GM18861 (cell line): ENCODE data around the gene CIDEA.
"Not testable (repeated sequence)": the region's sequence is repeated elsewhere in the genome, so short reads cannot be mapped to it uniquely, and the experiment has no call there.

Experiments
- ATAC-seq: cut with Tn5 transposase; IDR thresholded peaks from one replicate; pipeline ENCODE4 v1.9.1; 2021; ENCODE audit not compliant: unreplicated experiment

Gene CIDEA

DNA sequence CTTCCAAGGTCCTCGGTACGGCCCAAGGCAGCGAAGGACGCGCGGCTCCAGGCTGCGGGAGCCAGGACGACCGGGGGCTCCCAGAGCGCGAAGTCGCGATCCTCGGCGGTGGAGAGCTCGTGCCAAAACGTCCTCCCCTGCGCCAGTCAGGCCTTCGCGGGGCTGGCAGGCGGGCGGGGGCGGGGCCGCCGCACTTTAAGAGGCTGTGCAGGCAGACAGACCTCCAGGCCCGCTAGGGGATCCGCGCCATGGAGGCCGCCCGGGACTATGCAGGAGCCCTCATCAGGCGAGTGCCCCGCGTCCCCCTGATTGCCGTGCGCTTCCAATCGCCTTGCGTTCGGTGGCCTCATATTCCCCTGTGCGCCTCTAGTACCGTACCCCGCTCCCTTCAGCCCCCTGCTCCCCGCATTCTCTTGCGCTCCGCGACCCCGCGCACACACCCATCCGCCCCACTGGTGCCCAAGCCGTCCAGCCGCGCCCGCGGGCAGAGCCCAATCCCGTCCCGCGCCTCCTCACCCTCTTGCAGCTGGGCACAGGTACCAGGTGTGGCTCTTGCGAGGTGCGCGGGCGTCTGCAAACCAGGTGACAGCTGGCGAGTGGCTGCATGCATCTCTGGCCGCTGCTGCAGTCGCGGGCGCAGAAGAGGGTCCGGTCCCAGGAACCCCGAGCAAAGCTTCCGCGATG lies at the start of gene CIDEA:
Gene CIDEA (plus strand): TSS at position 226 of the 684 bp plus-strand sequence. CDS start 23 bp downstream, at position 249.
- no peak for ATAC-seq

GRCh38 chr18:12208296-12209153 lies 45.6 kb upstream of the CIDEA start:
- not testable (repeated sequence) for ATAC-seq

- not testable (repeated sequence) for ATAC-seq
Measured at GRCh38 chr18:12212308-12212707, 41.9 kb upstream of the CIDEA start.

DNA sequence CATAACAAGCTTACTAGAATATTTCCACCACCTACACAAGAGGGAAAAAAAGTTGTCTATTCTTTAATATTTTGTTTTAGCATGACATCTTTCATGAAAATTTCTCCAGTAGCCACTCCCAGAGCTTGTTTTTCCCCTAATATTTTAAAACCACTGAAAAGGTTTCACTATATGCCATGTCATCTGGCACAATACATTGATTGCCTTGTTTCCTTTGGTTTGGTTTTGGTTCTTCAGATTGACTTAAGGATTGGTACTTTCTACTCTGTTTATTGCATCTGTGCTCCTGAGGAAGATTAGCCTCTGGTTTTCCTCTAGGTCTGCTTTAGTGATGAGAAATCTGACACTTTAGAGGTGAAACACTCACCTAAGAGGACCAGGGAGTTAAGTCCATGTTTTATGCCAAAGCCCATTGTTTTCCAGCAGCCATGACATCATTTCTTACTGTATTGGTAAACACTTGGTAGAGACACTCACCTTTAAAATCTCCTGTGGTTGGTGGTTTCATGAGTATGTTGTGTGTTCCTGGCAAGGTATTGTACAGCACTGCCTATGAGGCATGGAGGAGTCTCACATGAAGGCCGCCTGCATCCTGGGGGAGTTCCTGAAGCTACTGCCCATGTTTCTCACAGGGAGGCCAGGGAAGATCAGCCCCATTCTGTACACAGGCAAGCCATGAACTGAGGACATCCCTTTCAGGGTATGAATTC lies 39.7 kb upstream of the CIDEA start:
- not testable (repeated sequence) for ATAC-seq

GRCh38 chr18:12216471-12216870 lies 37.7 kb upstream of the CIDEA start:
- not testable (repeated sequence) for ATAC-seq

DNA sequence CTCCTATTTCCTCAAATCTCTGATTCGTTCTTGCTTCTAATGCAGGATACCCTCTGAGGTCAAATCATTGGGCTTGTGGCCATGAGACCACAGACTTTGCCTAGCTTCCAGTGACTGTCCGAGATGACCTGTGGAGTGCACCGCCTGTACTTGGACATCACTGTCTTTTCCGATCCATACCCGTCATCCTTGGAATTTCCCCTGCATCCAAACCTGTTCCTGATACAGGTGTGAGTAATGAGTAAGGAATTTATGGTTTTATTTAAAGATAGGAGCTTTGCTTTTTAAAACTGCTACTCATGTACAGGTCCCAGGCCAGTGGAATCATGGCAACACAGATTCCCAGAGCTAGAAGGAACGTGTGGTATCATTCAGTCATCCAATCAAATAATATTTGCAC lies 35.6 kb upstream of the CIDEA start:
- not testable (repeated sequence) for ATAC-seq

GRCh38 chr18:12222041-12222440 lies 32.1 kb upstream of the CIDEA start:
- ATAC-seq, result not testable (repeated sequence)

DNA sequence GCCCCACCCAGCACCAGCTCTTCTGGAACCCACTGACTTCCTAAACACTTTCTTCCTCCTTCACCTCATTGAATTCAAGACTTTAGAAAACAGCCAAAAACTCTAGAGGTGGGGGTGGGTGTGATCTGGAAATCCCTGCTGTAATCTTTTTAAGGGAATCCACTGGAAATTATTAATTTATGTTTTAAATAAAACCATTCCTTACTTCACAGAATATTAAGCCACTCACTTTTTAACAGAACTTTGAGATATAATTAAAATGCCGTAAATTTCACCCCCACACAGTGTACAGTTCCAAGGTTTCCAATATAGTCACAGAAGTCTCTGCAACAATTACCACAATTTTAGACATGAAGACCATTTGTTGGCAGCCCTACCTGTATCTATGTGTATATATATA lies 30.8 kb upstream of the CIDEA start:
- not testable (repeated sequence) for ATAC-seq

GRCh38 chr18:12226807-12227206 lies 27.4 kb upstream of the CIDEA start:
- ATAC-seq, result not testable (repeated sequence)

DNA sequence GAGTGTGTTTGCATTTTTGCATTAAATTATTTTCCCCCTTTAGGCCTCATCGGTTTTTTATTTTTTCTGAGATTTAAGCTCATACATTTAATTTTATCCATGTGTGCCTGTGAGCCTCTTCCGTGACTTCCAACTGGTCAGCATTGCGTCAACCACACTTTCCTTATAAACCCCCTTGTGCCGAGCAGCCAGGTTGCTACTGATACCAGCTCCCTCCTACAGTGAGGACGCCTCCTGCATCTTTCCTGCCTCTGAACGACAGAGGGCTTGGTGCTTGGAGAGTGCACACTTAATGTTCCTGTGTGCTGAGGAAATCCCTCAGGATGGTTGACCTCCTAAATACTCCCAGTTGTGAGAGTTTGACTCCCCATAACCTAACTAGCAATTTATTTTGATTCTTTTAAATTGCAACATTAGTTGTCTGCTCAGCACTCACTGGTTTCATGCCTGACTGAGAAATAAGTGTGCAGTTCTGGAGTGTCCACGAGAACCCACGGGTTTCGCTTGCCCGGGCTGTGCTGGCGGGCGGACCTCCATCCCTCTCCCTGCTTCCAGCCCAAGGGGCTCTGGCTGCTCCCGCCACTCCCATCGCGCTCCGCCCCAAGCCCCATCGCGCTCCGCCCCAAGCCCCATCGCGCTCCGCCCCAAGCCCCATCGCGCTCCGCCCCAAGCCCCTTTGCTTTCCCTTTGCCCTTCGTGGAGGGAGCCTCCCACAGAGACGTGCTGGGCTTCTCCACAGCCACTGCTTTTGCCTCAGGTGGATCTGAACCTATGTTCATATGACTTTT lies 26.6 kb upstream of the CIDEA start:
- ATAC-seq, result not testable (repeated sequence)

DNA sequence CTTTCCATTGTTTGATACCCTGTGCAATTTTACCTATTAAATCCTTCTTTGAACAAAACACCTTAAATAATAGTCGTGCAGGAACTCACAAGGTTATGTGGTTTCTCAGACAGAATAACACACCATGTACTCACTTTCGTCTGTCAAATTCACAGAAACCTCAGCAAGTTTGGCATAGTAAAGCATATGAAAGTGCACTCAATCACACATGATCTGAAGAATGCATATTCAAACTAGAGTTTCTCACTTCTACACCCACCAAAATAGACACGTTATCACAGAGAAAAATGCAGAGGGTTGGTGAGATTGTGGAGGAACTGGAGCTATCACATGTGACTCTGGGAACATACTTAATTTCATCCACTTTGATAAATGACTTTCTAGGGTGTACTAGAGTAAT lies 25.9 kb upstream of the CIDEA start:
- not testable (repeated sequence) for ATAC-seq

DNA sequence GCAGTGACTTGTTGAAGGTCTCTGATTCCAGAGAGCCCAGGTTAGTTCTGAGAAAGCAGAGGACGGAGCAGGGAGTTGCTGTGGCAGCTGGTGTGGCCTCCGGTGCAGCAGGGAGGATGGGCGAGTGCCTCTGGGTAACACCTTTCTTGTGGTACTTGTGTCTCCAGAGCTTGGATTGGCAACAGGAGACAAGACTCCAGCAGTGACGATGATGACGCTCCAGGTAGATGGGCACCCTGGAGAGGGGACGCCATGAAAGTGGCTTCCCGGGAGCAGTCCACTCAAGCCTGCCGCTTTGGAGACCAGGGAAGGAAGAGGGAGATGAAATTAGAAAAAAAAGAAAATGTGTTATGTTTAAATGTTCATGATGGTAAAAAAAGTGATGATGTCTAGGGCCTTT lies 23.6 kb upstream of the CIDEA start:
- not testable (repeated sequence) for ATAC-seq

- no peak for ATAC-seq
Measured at GRCh38 chr18:12231040-12231882, 22.9 kb upstream of the CIDEA start.

DNA sequence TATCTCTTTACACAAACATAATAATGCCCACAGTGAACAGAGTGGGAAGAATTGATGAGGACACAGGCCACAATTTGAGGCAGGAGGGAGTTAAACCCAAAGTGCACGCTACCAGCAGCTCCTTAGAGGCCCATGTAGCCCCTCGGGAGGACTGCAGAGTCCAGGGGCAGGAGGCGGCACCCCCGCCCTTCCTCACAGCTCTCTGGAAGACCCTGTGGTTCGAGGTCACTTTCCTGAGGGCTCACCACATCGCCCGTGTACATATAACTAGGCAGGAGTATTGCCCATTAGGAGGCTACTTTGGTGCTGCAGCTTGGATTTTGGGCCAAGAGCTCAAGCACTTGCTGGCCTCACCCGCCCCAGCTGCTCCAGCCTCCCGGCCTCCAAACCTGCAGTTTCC lies 22.2 kb upstream of the CIDEA start:
- ATAC-seq, result no peak

DNA sequence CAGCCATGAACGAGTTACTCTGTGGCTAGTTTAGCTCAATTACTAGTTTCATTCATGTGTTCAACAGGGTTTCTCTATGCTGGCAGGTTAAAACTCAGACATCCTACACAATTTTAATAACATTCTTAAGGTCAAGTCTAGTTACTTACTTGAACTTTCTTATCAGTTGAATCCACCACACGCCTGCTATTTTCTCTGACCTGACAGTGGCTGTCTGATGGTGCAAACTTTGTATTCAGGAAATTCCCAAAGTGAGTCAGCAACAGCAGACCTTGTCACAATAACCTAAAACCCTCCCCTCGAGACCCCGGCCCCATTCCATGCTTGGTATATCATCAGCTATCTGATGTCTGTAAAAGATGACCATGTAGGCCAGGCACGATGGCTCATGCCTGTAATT lies 20.8 kb upstream of the CIDEA start:
- ATAC-seq, result no peak

- ATAC-seq, result no peak
Measured at GRCh38 chr18:12234451-12235190, 19.5 kb upstream of the CIDEA start.

- ATAC-seq, result no peak
Measured at GRCh38 chr18:12236141-12236540, 18.0 kb upstream of the CIDEA start.

- no peak for ATAC-seq
Measured at GRCh38 chr18:12236934-12237832, 17.0 kb upstream of the CIDEA start.
